Measurements from ENCODE around the gene PEAR1.

- no peak for TF ChIP-seq CTCF (IDR thresholded peaks at IDR 0.05)
- no peak for TF ChIP-seq EP300 (IDR thresholded peaks at IDR 0.05)
Observed at GRCh38 chr1:156881663-156882062, 11.9 kb upstream of the PEAR1 start.

Measured in ovary (tissue), 3 donors.